GM21447 (cell line): Measurements from ENCODE around the gene HTR2A.
A peak's percentile ranks its signal among the peaks of the same experiment; 100 is the strongest.
"Not testable (repeated sequence)": the region's sequence is repeated elsewhere in the genome, so short reads cannot be mapped to it uniquely, and the experiment has no call there.

Source experiments
- ATAC-seq: cut with Tn5 transposase; IDR thresholded peaks from one replicate; pipeline ENCODE4 v1.9.1; 2021; ENCODE audit not compliant: unreplicated experiment

HTR2A gene

GRCh38 chr13:46812301-46812797, 84.5 kb downstream of the HTR2A start:
- no peak for ATAC-seq

DNA sequence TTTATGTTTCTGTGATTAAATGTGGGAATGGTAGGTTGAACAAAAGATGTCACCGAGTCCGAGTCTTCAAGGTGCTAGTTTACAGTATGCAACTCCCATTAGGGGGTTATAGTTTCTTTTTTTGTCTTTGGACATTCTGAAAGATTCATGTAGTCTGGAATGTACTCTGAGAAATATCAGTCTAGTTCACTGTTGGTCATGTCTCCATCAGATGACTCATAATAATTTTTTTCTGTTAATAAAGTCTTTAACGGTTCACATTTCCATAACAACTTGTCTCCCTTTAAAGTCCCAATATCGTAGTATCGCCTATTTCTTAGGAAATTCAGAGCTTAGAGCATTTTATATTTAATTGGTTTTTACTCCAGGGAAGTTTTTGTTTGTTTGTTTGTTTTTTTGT, 86.4 kb downstream of the HTR2A start:
- no peak for ATAC-seq

DNA sequence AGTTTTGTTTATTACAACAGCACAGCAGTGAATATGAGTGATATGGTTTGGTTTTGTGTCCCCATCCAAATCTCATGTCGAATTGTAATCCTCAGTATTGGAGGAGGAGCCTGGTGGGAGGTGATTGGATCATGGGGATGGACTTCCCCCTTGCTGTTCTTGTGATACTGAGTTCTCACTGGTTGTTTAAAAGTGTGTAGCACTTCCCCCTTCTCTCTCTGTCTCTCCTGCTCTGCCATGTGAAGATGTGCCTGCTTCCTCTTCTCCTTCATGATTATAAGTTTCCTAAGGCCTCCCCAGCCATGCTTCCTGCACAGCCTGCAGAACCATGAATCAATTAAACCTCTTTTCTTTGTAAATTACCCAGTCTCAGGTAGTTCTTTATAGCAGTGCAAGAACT, 91.9 kb downstream of the HTR2A start:
- not testable (repeated sequence) for ATAC-seq

GRCh38 chr13:46804391-46804815, 92.5 kb downstream of the HTR2A start:
- no peak for ATAC-seq

GRCh38 chr13:46803586-46803985, 93.3 kb downstream of the HTR2A start:
- no peak for ATAC-seq

- no peak for ATAC-seq
Measured at GRCh38 chr13:46801858-46802257, 95.0 kb downstream of the HTR2A start.

GRCh38 chr13:46799139-46799538, 97.7 kb downstream of the HTR2A start:
- no peak for ATAC-seq

DNA sequence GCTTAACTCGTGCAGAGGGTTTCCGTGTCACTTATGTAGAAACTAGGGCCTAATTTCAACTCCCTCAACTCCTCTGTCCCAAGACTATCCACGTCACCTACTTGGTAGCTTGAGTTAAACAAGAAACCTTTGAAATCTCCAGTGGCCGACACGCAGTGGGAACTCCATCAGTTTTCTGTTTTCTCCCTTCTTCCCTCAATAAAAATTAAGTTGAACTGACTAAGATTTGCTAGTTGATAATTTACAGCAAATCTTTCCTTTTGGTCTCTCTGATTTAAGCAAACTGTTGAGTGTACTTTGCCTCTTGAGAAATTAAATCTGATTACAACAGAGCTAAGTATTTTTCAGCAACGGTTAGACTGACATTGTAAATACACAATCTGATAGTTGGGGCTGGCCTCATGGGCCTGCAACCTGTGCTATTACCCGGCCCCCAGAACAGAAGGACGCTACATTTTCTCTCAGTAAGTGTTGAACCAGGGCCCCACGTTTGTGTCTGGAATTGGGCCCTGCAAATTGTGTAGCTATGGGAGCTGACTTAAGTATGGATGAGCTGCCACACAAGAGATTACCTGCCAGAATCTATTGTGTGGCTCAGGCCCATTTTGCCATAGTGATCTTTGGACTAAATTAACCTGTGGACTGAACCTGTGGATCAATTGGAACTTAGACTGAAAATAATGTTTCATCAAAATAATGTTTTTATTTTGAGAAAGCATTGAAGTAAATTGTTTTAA, 99.2 kb downstream of the HTR2A start:
- no peak for ATAC-seq

DNA sequence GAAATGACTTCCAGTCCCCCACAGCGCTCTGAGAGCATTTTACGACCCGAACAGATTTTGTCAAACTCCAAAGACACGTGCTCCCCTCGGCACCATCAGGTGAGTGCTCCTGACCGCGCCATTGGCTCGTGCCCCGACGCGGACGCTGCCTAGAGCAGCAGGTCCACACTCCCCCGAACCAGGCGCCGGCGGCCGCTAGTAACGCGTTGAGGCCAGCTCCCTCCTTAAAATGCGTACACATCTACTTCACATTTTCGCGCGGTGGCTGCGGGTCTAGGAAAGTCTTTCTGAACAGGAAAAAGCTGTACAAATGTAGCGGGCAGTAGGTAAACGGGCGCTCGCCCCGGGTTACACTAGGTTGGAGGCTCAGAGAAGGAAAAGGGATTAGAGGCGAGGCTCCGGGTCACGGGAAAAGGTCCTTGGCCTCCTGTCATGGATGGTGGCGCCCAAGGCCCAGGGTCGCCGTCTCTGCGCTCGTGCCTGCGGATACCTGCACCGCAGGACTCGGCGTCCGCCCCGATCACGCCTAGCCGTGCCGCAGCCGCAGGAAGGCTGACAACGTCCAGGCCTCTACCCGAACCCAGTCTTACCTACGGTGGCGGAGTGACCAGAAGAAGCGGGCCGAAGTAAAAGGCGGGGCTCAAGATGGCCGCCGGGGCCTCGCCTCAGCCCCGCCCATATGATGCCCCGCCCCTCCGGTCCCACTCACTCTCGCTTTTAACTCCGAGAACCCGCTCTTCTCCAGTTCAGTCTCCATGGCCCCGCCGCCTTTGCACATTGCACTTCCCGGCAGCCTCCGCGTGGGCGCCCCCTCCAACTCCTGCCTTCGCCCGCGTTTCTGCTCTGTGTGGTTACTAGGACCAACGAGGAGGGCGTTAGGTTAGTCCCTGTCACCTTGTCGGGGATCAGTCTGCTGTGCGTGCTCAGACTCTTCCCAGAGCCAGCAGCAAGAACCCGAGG, 100.1 kb downstream of the HTR2A start, which contains the start of gene ESD:
Gene ESD (minus strand): TSS at position 647 of the 960 bp plus-strand sequence. CDS start 5,748 bp downstream, outside the sequence.
- ATAC-seq, result peak; percentile 94

DNA sequence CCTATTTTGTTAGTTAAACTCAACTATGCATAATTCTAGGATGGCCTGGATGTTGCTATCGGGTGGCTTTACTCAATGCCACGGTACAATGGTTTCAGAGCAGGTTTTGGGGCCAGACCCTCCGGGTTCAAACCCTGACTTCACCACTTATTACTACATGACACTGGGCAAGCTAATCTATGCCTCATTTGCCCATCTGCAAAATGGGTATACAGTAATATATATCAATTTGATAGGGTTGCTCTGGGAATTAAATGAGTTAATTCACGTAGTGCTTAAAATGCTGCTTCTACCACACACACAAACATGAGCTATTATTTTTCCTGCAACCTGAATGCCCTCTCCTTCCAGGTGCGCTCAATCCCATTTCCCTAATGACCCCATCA, 100.7 kb downstream of the HTR2A start:
- no peak for ATAC-seq

DNA sequence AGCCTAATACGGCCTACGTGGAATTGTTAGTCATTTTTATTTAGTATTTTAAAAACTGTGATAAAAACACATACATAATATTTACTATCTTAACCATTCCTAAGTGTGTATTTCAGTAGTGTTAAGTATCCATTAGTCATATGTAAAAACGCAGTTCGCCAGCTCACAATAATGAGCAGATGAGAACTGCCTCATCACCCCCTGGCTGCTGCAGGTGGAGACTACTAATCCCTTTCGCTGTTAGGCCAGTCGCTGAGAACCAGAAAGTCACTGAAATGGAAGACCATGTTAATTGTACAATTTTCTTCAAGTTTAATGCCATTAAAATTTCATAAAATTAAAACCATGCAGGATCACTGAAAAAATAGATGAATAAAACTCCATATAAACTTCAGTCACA, 101.5 kb downstream of the HTR2A start:
- ATAC-seq, result no peak

GRCh38 chr13:46783504-46783903, 113.3 kb downstream of the HTR2A start:
- no peak for ATAC-seq

DNA sequence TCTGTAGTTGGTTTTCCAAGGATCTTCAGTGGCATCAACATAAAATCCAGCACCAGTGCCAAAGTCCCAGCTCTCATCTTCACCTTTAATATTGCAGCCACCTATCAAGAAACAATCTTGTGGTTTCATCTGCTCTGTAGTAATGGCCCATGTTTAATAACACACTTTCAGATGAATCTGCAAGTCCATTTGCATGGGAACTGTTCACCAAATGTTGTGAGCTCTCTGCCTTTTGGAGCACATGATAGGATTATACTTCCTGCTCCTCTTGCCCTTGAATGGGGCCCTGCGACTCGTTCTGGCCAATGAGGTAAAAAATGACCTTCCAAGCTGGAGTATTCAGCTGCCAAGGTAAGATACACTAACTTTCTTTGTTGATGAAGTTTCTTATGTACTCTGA, 114.2 kb downstream of the HTR2A start:
- no peak for ATAC-seq

DNA sequence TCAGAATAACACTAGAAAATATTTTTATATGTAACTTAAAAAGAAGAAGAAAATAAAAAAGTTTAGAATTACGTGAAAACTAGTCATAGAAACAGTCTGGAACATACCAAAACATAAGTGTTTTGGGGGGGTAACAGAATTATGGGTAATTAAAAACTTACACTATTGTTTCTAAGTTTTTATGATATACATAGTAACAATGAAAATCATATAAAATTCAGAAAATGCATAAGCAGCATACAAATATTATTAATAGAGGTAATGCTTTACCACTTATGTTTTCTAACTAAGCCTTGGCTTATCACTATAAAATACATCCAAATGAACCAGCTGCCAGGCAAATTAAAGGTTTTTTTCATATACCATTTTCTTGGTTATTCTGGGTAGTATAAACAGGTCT, 114.8 kb downstream of the HTR2A start:
- no peak for ATAC-seq
